Measurements from ENCODE around the gene ADORA3.

Gene ADORA3

DNA sequence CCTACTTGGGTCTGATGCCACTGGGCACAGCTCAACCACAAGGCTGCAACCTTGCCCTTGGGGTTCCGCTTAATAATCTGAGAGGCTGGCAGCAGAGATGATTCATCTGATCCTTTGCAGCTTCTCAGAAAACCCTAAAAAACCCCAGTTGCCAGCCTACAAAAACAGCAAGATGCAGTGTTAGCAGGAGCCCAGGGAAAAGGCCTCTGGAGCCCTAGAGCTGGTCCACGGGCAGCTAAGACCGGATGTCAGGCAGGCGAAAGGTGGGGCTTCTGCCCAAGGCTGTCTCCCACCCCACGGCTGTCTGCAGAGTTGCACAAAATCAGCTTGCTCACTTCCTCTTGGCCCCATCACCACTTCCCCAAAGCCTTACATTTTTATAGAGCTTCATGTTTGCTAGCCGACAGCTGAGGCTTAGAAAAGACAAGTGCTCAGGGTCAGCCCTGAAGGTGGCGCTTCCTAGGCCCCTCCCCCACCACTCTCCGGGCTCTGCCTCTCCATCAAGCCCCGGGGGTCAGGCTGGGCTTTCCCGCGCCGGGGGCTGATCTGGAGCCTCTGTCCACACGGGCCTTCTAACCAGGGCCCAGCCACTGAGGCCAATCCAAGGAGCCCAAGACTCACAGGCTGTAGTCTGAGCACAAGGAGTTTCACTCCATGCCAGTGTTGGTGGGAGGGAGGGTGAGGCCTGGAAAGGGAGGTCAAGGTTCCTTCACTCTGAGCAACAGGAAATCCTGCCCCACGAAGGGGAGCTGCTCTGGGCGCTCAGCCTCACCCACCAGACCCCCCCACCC, 4.2 kb upstream of the ADORA3 start:
- DNase-seq (ENCODE audit: low read depth), result peak; percentile 48

GRCh38 chr1:111506561-111506960, 3.1 kb upstream of the ADORA3 start:
- DNase-seq (ENCODE audit: low read depth), result no peak

DNA sequence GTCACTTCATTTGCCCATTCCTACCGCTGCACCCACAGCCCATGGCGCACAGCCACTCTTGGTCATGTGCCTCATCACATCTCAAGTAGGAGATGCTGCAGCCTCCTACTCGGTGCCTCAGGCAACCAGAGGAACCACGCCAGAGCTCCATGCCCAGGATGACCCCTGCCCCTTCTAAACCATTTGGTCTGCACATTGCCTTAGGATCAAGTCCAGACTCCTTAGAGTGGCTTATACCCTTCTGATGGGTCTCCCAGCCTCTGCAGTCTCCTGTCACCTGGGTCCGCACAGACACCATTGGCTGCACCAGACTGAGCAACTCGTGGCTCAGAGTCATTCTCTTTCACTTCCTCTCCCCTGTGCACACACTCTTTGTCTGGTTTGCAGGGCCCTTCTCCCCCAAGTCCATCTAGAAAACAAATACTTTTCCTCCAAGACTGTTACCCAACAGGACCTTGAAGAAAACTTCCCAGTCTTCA, 2.2 kb upstream of the ADORA3 start:
- DNase-seq (ENCODE audit: low read depth), result no peak

DNA sequence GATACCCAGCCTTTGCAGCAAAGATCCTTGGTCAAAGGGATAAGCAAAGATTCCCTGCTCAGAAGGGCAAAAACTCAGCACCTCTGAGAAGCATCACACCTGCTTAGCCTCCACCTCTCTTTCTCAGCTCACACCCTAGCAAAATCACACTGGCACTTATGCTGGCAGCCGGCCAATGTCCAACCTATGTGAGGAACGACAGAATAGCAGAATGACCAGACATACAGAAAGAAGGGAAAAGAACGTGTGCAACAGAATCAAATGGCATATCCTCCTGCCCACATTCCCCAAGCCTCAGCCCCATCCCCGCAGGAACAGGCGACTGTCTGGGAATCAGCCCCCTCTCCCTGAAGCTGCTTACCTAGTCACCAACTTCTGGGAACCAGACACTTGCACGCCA, 664 bp upstream of the ADORA3 start:
- DNase-seq (ENCODE audit: low read depth), result no peak

DNA sequence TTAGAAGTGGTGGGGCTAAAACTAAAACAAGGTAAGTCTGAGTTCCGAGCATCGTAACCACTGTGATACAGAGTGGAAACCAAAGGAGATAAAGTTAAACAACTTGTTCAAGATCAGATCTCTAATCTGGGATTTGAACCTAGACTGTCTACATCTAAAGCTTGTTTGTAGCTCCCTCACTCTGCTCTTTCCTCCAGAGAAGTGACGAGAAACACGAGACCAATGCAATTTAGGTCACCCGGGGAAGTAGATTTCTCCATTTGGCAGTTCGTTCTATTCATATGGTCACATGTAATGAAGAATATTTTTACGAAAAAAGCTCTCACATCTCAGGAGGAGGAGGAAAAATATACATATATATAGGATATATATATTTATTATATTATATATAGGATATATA, 1.8 kb downstream of the ADORA3 start:
- DNase-seq (ENCODE audit: low read depth), result no peak

DNA sequence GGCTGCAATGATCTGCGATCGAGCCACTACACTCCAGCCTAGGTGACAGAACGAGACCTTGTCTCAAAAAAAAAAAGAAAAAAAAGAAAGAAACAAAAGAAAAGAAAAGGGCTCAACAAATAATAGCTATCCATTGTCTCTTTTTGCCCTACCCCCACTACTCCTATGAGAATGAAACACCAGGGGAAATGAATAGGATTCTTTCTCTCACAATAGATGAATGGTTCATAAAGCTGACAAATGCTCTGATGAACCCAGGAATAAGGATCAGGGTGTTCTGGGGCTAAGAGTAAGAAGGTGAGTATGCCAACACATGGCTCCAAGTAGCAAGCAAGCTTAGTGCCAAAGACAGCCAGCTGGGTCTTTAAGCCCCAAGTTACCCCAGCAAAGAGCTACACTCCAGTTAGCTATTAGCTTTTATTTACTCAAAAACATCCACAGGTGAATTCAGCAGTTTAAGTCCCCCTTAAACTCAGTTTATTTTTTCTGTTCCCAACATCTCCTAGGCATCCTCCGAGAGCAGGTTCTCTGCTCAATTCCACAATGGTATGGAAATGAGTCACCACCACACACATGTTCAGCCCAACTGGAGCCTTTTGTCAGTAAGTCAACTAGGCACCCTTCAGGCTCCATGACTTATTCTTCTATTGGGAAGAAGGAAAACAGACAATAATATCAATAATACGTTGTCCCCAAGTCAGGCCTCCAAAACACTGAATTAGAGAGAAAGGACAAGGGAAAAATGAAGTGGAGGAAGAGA, 4.2 kb downstream of the ADORA3 start:
- no peak for DNase-seq (ENCODE audit: low read depth)

DNA sequence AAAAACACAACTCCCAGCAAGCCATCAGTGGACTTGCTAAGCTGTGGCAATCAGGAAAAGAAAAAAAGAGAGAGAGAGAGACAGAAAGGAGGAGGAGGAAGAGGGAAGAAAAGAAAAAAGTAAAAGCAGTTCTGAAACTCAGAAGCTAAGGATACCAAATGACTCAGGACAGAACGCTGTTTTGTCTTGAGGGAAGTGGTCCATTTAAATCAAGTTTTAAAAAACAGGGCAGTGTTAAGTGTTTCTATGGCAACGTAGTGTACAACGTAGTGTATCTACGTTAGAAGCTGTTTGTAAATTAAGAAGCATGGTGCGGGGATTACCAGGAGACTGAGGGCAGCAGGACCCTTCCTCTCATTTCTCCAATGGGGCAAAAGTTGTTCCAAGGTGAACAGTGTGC, 5.8 kb downstream of the ADORA3 start:
- DNase-seq (ENCODE audit: low read depth), result no peak

DNA sequence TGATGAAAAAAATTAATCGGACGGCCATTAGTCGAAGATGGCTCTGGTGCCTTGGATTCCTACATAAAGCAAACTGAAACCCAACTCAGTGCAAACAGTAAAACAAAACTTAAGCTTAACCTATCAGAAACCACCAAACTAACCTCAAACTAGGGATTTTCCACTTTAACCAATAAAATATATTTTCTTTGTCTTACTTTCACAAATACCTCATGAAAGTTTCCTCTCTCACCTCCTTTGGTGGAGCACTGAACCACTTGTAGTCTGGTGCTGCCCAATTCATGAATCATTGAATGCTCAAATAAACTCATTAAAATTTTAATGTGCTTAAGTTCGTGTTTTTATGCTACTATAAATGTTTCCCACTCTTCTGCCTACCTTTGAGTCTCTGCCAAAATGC, 7.0 kb downstream of the ADORA3 start:
- no peak for DNase-seq (ENCODE audit: low read depth)

DNA sequence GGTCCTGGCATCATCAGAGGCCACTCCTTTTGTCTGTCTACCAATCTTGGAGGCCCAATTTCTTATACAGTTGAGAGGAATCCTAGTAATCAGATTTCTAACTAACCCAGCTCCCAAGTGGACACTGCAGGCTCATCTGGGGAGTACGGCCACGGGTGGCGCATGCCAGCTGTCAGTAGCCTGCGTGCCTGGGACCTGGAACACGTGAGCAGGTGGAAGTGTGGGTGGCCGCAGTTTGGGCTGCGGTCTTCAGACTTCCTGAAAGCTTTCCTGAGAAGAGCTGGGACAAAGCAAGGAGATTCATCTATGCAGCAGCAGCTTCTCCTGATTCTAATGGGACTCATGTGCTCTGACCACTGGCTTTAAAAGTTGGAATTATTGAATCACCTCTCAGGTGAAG, 12.4 kb downstream of the ADORA3 start:
- no peak for DNase-seq (ENCODE audit: low read depth)

- no peak for DNase-seq (ENCODE audit: low read depth)
These were observed 13.2 kb downstream of the ADORA3 start for GRCh38 chr1:111490220-111490619.

- no peak for DNase-seq (ENCODE audit: low read depth)
These were observed 13.8 kb downstream of the ADORA3 start for GRCh38 chr1:111489604-111490003.

DNA sequence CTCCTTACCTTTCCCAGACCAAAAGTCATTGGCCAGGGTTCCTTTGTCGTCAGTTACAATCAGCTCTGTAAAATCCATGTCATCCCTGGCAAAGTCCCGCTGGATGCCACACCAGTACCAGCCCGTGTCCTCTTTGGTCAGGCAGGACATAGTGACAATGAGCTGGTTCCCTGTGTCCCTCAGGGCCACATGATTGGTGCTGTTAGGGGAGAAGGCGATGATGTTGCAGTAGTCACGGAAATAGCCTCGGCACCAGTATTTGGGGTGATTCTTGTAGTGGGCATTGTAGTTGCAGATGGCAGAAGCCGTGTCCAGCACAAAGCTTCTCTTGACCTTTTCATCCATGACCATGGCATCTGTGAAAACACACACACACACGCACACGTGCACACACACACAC, 14.8 kb downstream of the ADORA3 start:
- no peak for DNase-seq (ENCODE audit: low read depth)

DNA sequence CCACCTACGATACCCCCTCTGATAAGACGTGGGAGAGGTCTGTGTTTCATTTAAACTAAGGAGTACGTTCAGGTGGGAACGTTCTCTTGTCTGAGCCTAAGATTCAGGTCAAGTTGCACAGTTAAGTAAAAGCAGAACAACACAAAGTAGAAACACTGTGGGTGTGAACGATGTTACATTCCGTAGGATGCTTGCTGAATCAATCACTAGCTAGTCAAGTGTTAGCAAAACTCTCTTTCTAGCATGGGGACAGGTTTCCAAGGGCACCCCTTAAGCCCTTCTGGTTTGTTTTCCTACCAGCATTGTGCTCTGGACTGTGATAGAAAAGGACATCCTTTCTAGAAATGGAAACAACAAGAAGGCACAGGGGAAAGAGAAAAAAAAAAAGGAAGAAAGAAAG, 16.3 kb downstream of the ADORA3 start:
- DNase-seq (ENCODE audit: low read depth), result no peak

DNA sequence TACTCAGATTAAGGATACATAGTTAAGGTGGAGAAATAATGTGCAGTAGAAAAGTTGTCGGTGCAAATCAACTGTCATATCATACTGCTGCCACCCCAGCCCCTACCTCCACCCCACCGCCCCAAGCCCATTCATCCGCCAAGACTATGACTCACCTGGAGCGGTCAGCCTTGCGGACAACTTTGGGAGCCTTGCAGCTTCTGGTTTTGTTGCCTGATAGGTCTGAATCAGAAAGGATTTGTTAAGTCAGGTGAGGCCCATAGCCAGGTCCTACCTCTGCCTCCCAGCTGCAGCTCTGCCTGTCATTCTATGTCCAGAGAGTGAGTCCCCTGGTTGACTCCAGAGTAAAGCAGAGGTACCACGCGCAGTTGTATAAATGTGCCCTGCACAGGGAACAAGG, 17.0 kb downstream of the ADORA3 start:
- no peak for DNase-seq (ENCODE audit: low read depth)

DNA sequence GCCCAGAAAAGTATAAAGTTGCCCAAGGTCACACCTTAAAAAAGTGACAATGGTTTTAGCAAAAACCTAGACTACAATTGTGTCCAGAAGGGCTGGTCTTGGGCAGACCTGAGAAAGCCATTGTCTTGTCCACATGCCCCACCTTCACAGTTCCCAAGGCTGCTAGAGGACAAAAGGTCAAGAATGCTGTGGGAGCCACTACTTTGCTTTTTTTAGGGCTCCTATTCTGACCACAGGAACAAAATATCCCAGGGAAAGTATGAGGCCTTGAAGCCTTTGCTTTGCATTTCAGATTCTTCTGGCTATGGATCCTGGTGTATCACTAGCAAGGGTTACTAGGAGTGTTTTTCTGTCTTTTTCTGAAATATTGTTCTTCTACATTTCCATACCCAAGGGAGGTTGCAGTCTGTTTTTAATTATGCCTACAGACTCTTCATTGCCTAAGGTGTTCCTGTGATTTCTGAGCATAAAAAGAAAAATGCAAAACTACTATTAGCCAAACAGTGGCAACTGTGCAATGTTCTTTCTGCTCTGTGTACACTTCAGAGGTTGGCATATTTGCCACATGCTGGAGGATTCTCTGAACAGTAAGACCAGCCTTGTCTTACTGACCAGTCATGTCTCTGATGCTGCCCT, 18.9 kb downstream of the ADORA3 start:
- DNase-seq (ENCODE audit: low read depth), result no peak

GRCh38 chr1:111483876-111484275, 19.6 kb downstream of the ADORA3 start:
- no peak for DNase-seq (ENCODE audit: low read depth)

- peak; percentile 37 for DNase-seq (ENCODE audit: low read depth)
These were observed 20.3 kb downstream of the ADORA3 start for GRCh38 chr1:111483166-111483565.

DNA sequence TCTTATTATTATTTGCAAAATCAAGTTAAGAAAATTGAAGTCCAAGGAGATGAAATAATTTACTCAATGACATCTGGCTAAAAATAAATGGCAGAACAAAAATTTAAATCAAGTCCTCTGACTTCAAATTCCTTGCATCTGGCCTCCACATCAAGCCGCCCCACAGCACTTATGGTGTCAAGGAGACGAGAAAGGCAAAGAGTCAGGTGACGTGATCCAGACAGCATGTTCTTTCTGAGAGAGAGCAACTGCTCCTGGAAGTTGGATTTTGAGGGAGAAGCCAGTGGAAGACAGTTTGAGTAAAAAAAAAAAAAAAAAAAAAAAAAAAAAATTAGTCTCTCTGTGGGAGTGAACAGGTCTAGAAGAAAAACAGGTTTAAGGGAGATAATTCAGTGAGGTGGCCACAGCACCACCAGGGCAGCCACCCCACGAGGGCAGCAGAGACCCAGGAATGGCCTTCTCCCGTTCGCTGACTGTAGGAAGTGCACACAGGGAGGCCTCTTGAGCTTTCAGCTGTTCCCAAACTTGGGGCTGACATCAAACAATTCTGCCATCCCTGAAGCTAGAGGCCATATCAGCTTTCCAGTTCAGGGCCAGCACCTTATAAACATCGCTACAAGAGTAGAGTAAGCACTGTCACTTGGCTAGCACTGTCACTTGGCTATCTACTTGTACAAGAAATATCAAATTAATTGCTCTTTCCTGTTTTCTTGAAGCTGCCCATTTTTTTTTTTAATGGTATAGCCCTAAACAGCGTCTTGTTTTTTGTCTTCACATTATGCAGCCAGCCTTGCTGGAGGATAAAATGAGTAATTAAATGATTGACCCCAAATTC, 21.8 kb downstream of the ADORA3 start:
- DNase-seq (ENCODE audit: low read depth), result peak; percentile 48

GRCh38 chr1:111480674-111481073, 22.8 kb downstream of the ADORA3 start:
- DNase-seq (ENCODE audit: low read depth), result no peak

GRCh38 chr1:111476761-111477309, 26.6 kb downstream of the ADORA3 start:
- no peak for DNase-seq (ENCODE audit: low read depth)

GRCh38 chr1:111476214-111476613, 27.2 kb downstream of the ADORA3 start:
- DNase-seq (ENCODE audit: low read depth), result no peak

DNA sequence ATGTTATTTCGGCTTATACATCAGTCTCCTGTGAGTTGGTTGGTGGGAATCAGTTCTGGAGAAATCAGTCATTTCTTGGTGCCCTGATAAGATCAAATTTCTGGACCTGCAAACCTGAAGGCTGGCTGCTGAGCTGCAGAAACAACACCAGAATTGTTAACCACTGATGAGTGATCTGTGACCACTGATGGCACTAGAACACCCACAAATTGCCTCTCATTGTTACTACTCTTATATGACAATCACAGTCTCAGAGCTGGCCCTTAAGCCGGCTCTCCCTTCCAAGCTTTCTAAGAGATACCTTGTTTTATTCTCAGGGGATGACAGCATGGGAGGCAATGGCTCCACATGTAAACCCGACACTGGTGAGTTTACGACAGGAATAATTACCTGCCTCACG, 27.7 kb downstream of the ADORA3 start:
- no peak for DNase-seq (ENCODE audit: low read depth)

Measured in stromal cell of bone marrow (primary cell).